H9 (cell line): ENCODE data around the gene CCR2. TPM values are rescaled to one million over a fixed set of nuclear protein-coding genes. Genes with fewer than 3 reads are reported as not detected.

ENCODE experiments used
- DNase-seq: peaks from one replicate; pipeline ENCODE4 v3.0.0-alpha.2; 2017
- H2AFZ ChIP-seq: one replicate; pipeline ENCODE4 v1.6.1; 2013; ENCODE audit warnings: mild to moderate bottlenecking, low read length, control low read depth, moderate library complexity
- H2AK5ac ChIP-seq: 2 replicates; pipeline ENCODE4 v1.6.1; 2013; ENCODE audit warnings: low read length, control low read depth, mixed read lengths; ENCODE audit not compliant: insufficient read length
- H2BK120ac ChIP-seq: one replicate; pipeline ENCODE4 v1.6.1; 2013; ENCODE audit warnings: low read depth, mild to moderate bottlenecking, low read length, control low read depth, inconsistent platforms; ENCODE audit not compliant: poor library complexity, severe bottlenecking
- H2BK12ac ChIP-seq: 2 replicates; pipeline ENCODE4 v1.6.1; 2013; ENCODE audit warnings: low read length, control low read depth, mixed read lengths, low read depth; ENCODE audit not compliant: insufficient read length
- H2BK15ac ChIP-seq: 2 replicates; pipeline ENCODE4 v1.6.1; 2013; ENCODE audit warnings: low read depth, low read length, control low read depth
- H2BK20ac ChIP-seq: one replicate; pipeline ENCODE4 v1.6.1; 2013; ENCODE audit warnings: low read depth, mild to moderate bottlenecking, low read length, control low read depth, inconsistent platforms; ENCODE audit not compliant: poor library complexity, severe bottlenecking
- H2BK5ac ChIP-seq: 2 replicates; pipeline ENCODE4 v1.6.1; 2013; ENCODE audit warnings: low read length, control low read depth, mixed read lengths; ENCODE audit not compliant: insufficient read length
- H3K14ac ChIP-seq: 2 replicates; pipeline ENCODE4 v1.6.1; 2013; ENCODE audit warnings: low read length, control low read depth; ENCODE audit not compliant: insufficient read depth
- H3K18ac ChIP-seq: 2 replicates; pipeline ENCODE4 v1.6.1; 2013; ENCODE audit warnings: low read depth, mild to moderate bottlenecking, mixed read lengths, low read length, control low read depth; ENCODE audit not compliant: insufficient read length
- H3K23ac ChIP-seq: 2 replicates; pipeline ENCODE4 v1.6.1; 2013; ENCODE audit warnings: low read length, control low read depth, mixed read lengths, low read depth; ENCODE audit not compliant: insufficient read length
- H3K23me2 ChIP-seq: 2 replicates; pipeline ENCODE4 v1.6.1; 2013; ENCODE audit warnings: low read depth, mild to moderate bottlenecking, mixed read lengths, low read length, control low read depth; ENCODE audit not compliant: insufficient read length, poor library complexity, severe bottlenecking
- H3K27ac ChIP-seq: 2 replicates; pipeline ENCODE4 v1.5.1; 2013; ENCODE audit warnings: low read length, control low read depth, mixed read lengths, low read depth; ENCODE audit not compliant: insufficient read length
- H3K27me3 ChIP-seq: 2 replicates; pipeline ENCODE4 v1.6.1; 2013; ENCODE audit warnings: low read length, control low read depth, inconsistent platforms; ENCODE audit not compliant: insufficient read depth
- H3K4ac ChIP-seq: 2 replicates; pipeline ENCODE4 v1.6.1; 2013; ENCODE audit warnings: low read depth, mild to moderate bottlenecking, control low read depth, inconsistent platforms, low read length, moderate library complexity
- H3K4me1 ChIP-seq: 2 replicates; pipeline ENCODE4 v1.6.1; 2013; ENCODE audit warnings: low read length, control low read depth, inconsistent platforms; ENCODE audit not compliant: insufficient read depth
- H3K4me2 ChIP-seq: 2 replicates; pipeline ENCODE4 v1.6.1; 2013; ENCODE audit warnings: low read length, control low read depth, mixed read lengths; ENCODE audit not compliant: insufficient read length, insufficient read depth
- H3K56ac ChIP-seq: 2 replicates; pipeline ENCODE4 v1.6.1; 2013; ENCODE audit warnings: low read depth, mild to moderate bottlenecking, mixed read lengths, low read length, control low read depth; ENCODE audit not compliant: insufficient read length
- H3K79me1 ChIP-seq: 2 replicates; pipeline ENCODE4 v1.6.1; 2013; ENCODE audit warnings: low read depth, mild to moderate bottlenecking, moderate library complexity, low read length, control low read depth, inconsistent platforms; ENCODE audit not compliant: insufficient read depth, poor library complexity, severe bottlenecking
- H3K79me2 ChIP-seq: 2 replicates; pipeline ENCODE4 v1.6.1; 2013; ENCODE audit warnings: low read length, control low read depth, inconsistent platforms; ENCODE audit not compliant: insufficient read depth
- H3K9ac ChIP-seq: 2 replicates; pipeline ENCODE4 v1.6.1; 2013; ENCODE audit warnings: low read length, control low read depth, mixed read lengths; ENCODE audit not compliant: insufficient read length; ENCODE audit errors: extremely low read depth
- H3K9me3 ChIP-seq: one replicate; pipeline ENCODE4 v1.6.1; 2013; ENCODE audit warnings: low read depth, low read length, inconsistent platforms; ENCODE audit not compliant: control insufficient read depth
- H3T11ph ChIP-seq: one replicate; pipeline ENCODE4 v1.6.1; 2013; ENCODE audit warnings: mild to moderate bottlenecking, low read length, control low read depth, inconsistent platforms
- H4K20me1 ChIP-seq: one replicate; pipeline ENCODE4 v1.6.1; 2013; ENCODE audit not compliant: control insufficient read depth, insufficient read length, insufficient read depth
- H4K5ac ChIP-seq: 2 replicates; pipeline ENCODE4 v1.6.1; 2013; ENCODE audit warnings: low read depth, mild to moderate bottlenecking, mixed read lengths, low read length, control low read depth; ENCODE audit not compliant: insufficient read length
- H4K8ac ChIP-seq: replicated peaks from 2 replicates; pipeline ENCODE4 v1.6.1; 2013; ENCODE audit warnings: low read length, control low read depth, mixed read lengths, low read depth; ENCODE audit not compliant: insufficient read length
- H4K91ac ChIP-seq: 2 replicates; pipeline ENCODE4 v1.6.1; 2013; ENCODE audit warnings: low read depth, mild to moderate bottlenecking, moderate library complexity, mixed read lengths, low read length, control low read depth; ENCODE audit not compliant: insufficient read length
- H3K27ac Mint-ChIP-seq, 3 experiments: 2 replicates in 2 of 3; 3 replicates in 1 of 3; pipeline ENCODE4 v1.8.0; 2020 to 2021; ENCODE audit warnings: mixed read lengths in 3 of 3, mild to moderate bottlenecking in 1 of 3, moderate library complexity in 1 of 3
- H3K27me3 Mint-ChIP-seq: 2 replicates; pipeline ENCODE4 v1.8.0; 2021; ENCODE audit warnings: low read depth, mild to moderate bottlenecking, moderate library complexity, mixed read lengths
- H3K36me3 Mint-ChIP-seq, 3 experiments: 2 replicates in 2 of 3; 3 replicates in 1 of 3; pipeline ENCODE4 v1.8.0; 2020 to 2021; ENCODE audit warnings: low read depth in 3 of 3, mixed read lengths in 3 of 3; ENCODE audit not compliant: insufficient read depth in 1 of 3
- H3K4me1 Mint-ChIP-seq, 2 experiments: 2 replicates each; pipeline ENCODE4 v1.8.0; 2020; ENCODE audit warnings: mixed read lengths in 2 of 2
- H3K4me3 Mint-ChIP-seq, 2 experiments: 2 replicates in 1 of 2; 3 replicates in 1 of 2; pipeline ENCODE4 v1.8.0; 2020 to 2021; ENCODE audit warnings: mild to moderate bottlenecking in 2 of 2, mixed read lengths in 2 of 2, moderate library complexity in 1 of 2
- H3K9me3 Mint-ChIP-seq, 2 experiments: 2 replicates in 1 of 2; 3 replicates in 1 of 2; pipeline ENCODE4 v1.8.0; 2020; ENCODE audit warnings: mild to moderate bottlenecking in 2 of 2, mixed read lengths in 2 of 2, moderate library complexity in 1 of 2
- CTCF ChIP-seq: fragments of 200-600 bp; sonication (generic); conservative IDR thresholded peaks from 3 replicates; pipeline ENCODE4 v1.8.0; 2021; ENCODE audit warnings: antibody characterized with exemption, mild to moderate bottlenecking
- WGBS: extraction: QIAGEN DNeasy Blood & Tissue Kit; methylation state at CpG from one replicate; pipeline ENCODE4 v1.1.7; 2013; ENCODE audit warnings: missing lambda C conversion rate, low lambda C conversion rate, mixed read lengths; ENCODE audit not compliant: insufficient read length; ENCODE audit errors: extremely low coverage; 5-methylcytosine and 5-hydroxymethylcytosine counted together
- total RNA-seq: library from RNA; stranded (reverse); gene quantifications from 2 replicates; pipeline ENCODE4 v1.2.1, GENCODE V29; 2021

CCR2 gene
- total RNA-seq, 1 experiment from 2014 or later: not detected

- DNase-seq: no peak
- Histone ChIP-seq H4K8ac (no peak overlapping the region), H3K9me3 (no peaks in the 10 kb centered on the region), H3K56ac (no peak overlapping the region), H3K79me1 (no peaks in the 10 kb centered on the region), H2BK5ac (no peak overlapping the region), H3K4me1 (no peaks in the 10 kb centered on the region), H3K23ac (no peak overlapping the region), H2BK120ac (no peak overlapping the region), H4K20me1 (no peaks in the 10 kb centered on the region), H3T11ph (no peak overlapping the region), H2BK15ac (no peak overlapping the region), H2BK20ac (no peak overlapping the region), H3K9ac (no peak overlapping the region), H4K91ac (no peak overlapping the region), H3K23me2 (no peaks in the 10 kb centered on the region), H4K5ac (no peak overlapping the region), H3K79me2 (no peaks in the 10 kb centered on the region), H2AFZ (no peak overlapping the region), H3K18ac (no peak overlapping the region), H3K4me2 (no peak overlapping the region), H3K27me3 (no peaks in the 10 kb centered on the region), H3K14ac (no peak overlapping the region), H3K27ac (no peak overlapping the region), H2AK5ac (no peak overlapping the region), H3K4ac (no peak overlapping the region), H2BK12ac (no peak overlapping the region)
- Mint-ChIP-seq H3K4me1 (peaks cover 4 to 9% of the 10 kb centered on the region in 2 experiments), H3K36me3 (no peaks in the 10 kb centered on the region), H3K9me3 (no peaks in the 10 kb centered on the region), H3K27me3 (peaks cover 5% of the 10 kb centered on the region), H3K27ac (no peak overlapping the region), H3K4me3 (no peak overlapping the region)
- no CpG with 5 or more reads among the region's 6 CpGs for WGBS
- TF ChIP-seq CTCF: no peak
These were observed 44.5 kb downstream of the CCR2 start for GRCh38 chr3:46398186-46398955.
